MM.1S (cell line): ENCODE data around the gene SF3A2.

Experiments
- DNase-seq: peaks from one replicate; pipeline ENCODE4 v3.0.0-alpha.2; 2015
- H2AFZ ChIP-seq: fragments of 300-600 bp; sonication (generic); 2 replicates; pipeline ENCODE4 v1.6.0; 2016; ENCODE audit warnings: antibody characterized with exemption, low read length
- H3F3A ChIP-seq: fragments of 300-600 bp; sonication (generic); 2 replicates; pipeline ENCODE4 v1.6.1; 2016; ENCODE audit warnings: mild to moderate bottlenecking, antibody characterized with exemption, low read length, moderate library complexity, mixed read lengths; ENCODE audit not compliant: insufficient read depth
- H3K27ac ChIP-seq: fragments of 300-600 bp; sonication (generic); 2 replicates; pipeline ENCODE4 v1.5.1; 2016; ENCODE audit warnings: mild to moderate bottlenecking, low read length
- H3K27me3 ChIP-seq: fragments of 300-600 bp; sonication (generic); replicated peaks from 2 replicates; pipeline ENCODE4 v1.6.0; 2016; ENCODE audit warnings: low read length; ENCODE audit not compliant: insufficient read depth
- H3K36me3 ChIP-seq: fragments of 300-600 bp; sonication (generic); replicated peaks from 2 replicates; pipeline ENCODE4 v1.6.1; 2016; ENCODE audit warnings: mild to moderate bottlenecking, low read length, mixed read lengths; ENCODE audit not compliant: insufficient read depth
- H3K4me1 ChIP-seq: fragments of 300-600 bp; sonication (generic); 2 replicates; pipeline ENCODE4 v1.6.1; 2016; ENCODE audit warnings: low read length, mixed read lengths
- H3K4me2 ChIP-seq: fragments of 300-600 bp; sonication (generic); 2 replicates; pipeline ENCODE4 v1.6.0; 2016; ENCODE audit warnings: low read depth, low read length
- H3K4me3 ChIP-seq: fragments of 300-600 bp; sonication (generic); 2 replicates; pipeline ENCODE4 v1.5.1; 2016; ENCODE audit warnings: low read length, mixed read lengths
- H3K79me2 ChIP-seq: fragments of 300-600 bp; sonication (generic); 2 replicates; pipeline ENCODE4 v1.6.1; 2016; ENCODE audit warnings: mixed run types, low read length, mixed read lengths
- H3K9ac ChIP-seq: fragments of 300-600 bp; sonication (generic); 2 replicates; pipeline ENCODE4 v1.6.1; 2016; ENCODE audit warnings: low read length, mixed read lengths
- H3K9me2 ChIP-seq: fragments of 300-600 bp; sonication (generic); replicated peaks from 2 replicates; pipeline ENCODE4 v1.6.1; 2016; ENCODE audit warnings: mild to moderate bottlenecking, low read length, mixed read lengths; ENCODE audit not compliant: insufficient read depth
- H3K9me3 ChIP-seq: fragments of 300-600 bp; sonication (generic); replicated peaks from 2 replicates; pipeline ENCODE4 v1.6.1; 2016; ENCODE audit warnings: mild to moderate bottlenecking, low read length, mixed read lengths; ENCODE audit not compliant: insufficient read depth
- H4K20me1 ChIP-seq: fragments of 300-600 bp; sonication (generic); 2 replicates; pipeline ENCODE4 v1.6.1; 2016; ENCODE audit warnings: mild to moderate bottlenecking, low read length, moderate library complexity, mixed read lengths; ENCODE audit not compliant: insufficient read depth
- EZH2 ChIP-seq: fragments of 300-600 bp; sonication (generic); optimal IDR thresholded peaks from 2 replicates; pipeline ENCODE3; 2017; ENCODE audit warnings: low read depth, mild to moderate bottlenecking, antibody characterized with exemption, low read length, mixed read lengths
- EZH2phosphoT487 ChIP-seq: fragments of 300-600 bp; sonication (generic); IDR thresholded peaks from 2 replicates; pipeline ENCODE4 v1.6.1; 2018; ENCODE audit warnings: antibody characterized with exemption, low read length
- TF ChIP-seq, protein P1 (sequence below): fragments of 300-600 bp; sonication (generic); IDR thresholded peaks from 2 replicates; pipeline ENCODE4 v1.5.1; 2016; ENCODE audit warnings: antibody characterized with exemption, low read length, mixed read lengths

SF3A2 gene

DNA sequence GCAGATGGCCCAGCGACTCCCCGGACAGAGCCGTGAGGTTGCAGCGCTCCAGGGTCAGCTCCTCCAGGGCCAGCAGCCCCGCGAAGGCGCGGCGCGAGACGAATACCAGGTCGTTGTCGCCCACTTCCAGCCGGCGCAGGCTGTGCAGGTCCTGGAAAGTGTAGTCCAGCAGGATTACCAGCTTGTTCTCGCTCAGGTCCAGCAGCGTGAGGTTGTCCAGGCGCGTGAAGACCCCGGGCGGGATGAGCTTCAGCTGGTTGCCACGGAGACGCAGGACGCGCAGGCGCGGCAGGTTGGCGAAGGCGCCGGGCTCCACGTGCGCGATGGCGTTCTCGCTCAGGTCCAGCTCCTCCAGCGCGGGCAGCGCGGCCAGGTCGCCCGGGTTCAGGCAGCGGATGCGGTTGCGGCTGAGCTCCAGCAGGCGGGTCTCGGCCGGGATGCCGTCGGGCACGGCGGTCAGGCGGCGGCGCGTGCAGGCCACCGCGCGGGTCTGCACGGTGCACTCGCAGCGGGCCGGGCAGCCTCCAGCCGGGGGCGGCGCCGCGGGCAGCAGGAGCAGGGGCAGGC, 54.6 kb downstream of the SF3A2 start:
- H2AFZ ChIP-seq, result no peak overlapping the region
- no peaks in the 10 kb centered on the region for H3K9me3 ChIP-seq
- H3K9ac ChIP-seq, result no peak overlapping the region
- no peak for DNase-seq
- no peaks in the 10 kb centered on the region for H3K36me3 ChIP-seq
- H3K4me3 ChIP-seq, result no peak overlapping the region
- H3K79me2 ChIP-seq, result no peaks in the 10 kb centered on the region
- no peak overlapping the region for H3K27ac ChIP-seq
- no peak overlapping the region for H3K4me2 ChIP-seq
- peaks cover 4% of the 10 kb centered on the region; the same call in 1 of the 2 replicates for H3K27me3 ChIP-seq
- H3F3A ChIP-seq, result no peaks in the 10 kb centered on the region
- H4K20me1 ChIP-seq, result no peaks in the 10 kb centered on the region
- H3K4me1 ChIP-seq, result peaks cover 7% of the 10 kb centered on the region
- no peaks in the 10 kb centered on the region for H3K9me2 ChIP-seq
- TF ChIP-seq EZH2 (no peak), EZH2phosphoT487 (no peak)
- TF ChIP-seq, protein P1, sequence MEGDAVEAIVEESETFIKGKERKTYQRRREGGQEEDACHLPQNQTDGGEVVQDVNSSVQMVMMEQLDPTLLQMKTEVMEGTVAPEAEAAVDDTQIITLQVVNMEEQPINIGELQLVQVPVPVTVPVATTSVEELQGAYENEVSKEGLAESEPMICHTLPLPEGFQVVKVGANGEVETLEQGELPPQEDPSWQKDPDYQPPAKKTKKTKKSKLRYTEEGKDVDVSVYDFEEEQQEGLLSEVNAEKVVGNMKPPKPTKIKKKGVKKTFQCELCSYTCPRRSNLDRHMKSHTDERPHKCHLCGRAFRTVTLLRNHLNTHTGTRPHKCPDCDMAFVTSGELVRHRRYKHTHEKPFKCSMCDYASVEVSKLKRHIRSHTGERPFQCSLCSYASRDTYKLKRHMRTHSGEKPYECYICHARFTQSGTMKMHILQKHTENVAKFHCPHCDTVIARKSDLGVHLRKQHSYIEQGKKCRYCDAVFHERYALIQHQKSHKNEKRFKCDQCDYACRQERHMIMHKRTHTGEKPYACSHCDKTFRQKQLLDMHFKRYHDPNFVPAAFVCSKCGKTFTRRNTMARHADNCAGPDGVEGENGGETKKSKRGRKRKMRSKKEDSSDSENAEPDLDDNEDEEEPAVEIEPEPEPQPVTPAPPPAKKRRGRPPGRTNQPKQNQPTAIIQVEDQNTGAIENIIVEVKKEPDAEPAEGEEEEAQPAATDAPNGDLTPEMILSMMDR, result no peak

- H3K9me3 ChIP-seq, result no peaks in the 10 kb centered on the region
- H3K9ac ChIP-seq, result no peak overlapping the region
- H3F3A ChIP-seq, result no peaks in the 10 kb centered on the region
- peaks cover 4% of the 10 kb centered on the region; the same call in 1 of the 2 replicates for H3K27me3 ChIP-seq
- H3K79me2 ChIP-seq, result no peaks in the 10 kb centered on the region
- H3K4me3 ChIP-seq, result no peak overlapping the region
- no peak overlapping the region for H2AFZ ChIP-seq
- no peaks in the 10 kb centered on the region for H4K20me1 ChIP-seq
- no peaks in the 10 kb centered on the region for H3K9me2 ChIP-seq
- TF ChIP-seq, protein P1, result no peak
- TF ChIP-seq EZH2, result no peak
- TF ChIP-seq EZH2phosphoT487, result no peak
- no peaks in the 10 kb centered on the region for H3K4me1 ChIP-seq
- no peak for DNase-seq
- H3K4me2 ChIP-seq, result no peak overlapping the region
- no peak overlapping the region for H3K27ac ChIP-seq
- H3K36me3 ChIP-seq, result no peaks in the 10 kb centered on the region
Observed at GRCh38 chr19:2294687-2295335, 58.2 kb downstream of the SF3A2 start.

- H3K36me3 ChIP-seq, result no peaks in the 10 kb centered on the region
- no peaks in the 10 kb centered on the region for H3K79me2 ChIP-seq
- H2AFZ ChIP-seq, result no peak overlapping the region
- peaks cover 9% of the 10 kb centered on the region for H3K27me3 ChIP-seq
- TF ChIP-seq, protein P1, result no peak
- TF ChIP-seq EZH2, result no peak
- no peak for TF ChIP-seq EZH2phosphoT487
- H3K4me3 ChIP-seq, result no peak overlapping the region
- H3K9me2 ChIP-seq, result no peaks in the 10 kb centered on the region
- H3K9ac ChIP-seq, result no peak overlapping the region
- no peaks in the 10 kb centered on the region for H3K4me1 ChIP-seq
- H4K20me1 ChIP-seq, result no peaks in the 10 kb centered on the region
- no peaks in the 10 kb centered on the region for H3F3A ChIP-seq
- no peak for DNase-seq
- no peaks in the 10 kb centered on the region for H3K9me3 ChIP-seq
- H3K4me2 ChIP-seq, result no peak overlapping the region
- no peak overlapping the region for H3K27ac ChIP-seq
Observed at GRCh38 chr19:2296141-2296540, 59.5 kb downstream of the SF3A2 start.
